ENCODE data around the gene IGFBP4.

- TF ChIP-seq POLR2A (IDR thresholded peaks at IDR 0.05) (no peak), CTCF (IDR thresholded peaks at IDR 0.05) (no peak), POLR2AphosphoS5 (IDR thresholded peaks at IDR 0.05) (no peak)
Observed at GRCh38 chr17:40473573-40474365, 30.5 kb downstream of the IGFBP4 start.
